Measurements from ENCODE around the gene ADGRD1.
"Not testable (repeated sequence)": the region's sequence is repeated elsewhere in the genome, so short reads cannot be mapped to it uniquely, and the experiment has no call there.

ADGRD1 gene

DNA sequence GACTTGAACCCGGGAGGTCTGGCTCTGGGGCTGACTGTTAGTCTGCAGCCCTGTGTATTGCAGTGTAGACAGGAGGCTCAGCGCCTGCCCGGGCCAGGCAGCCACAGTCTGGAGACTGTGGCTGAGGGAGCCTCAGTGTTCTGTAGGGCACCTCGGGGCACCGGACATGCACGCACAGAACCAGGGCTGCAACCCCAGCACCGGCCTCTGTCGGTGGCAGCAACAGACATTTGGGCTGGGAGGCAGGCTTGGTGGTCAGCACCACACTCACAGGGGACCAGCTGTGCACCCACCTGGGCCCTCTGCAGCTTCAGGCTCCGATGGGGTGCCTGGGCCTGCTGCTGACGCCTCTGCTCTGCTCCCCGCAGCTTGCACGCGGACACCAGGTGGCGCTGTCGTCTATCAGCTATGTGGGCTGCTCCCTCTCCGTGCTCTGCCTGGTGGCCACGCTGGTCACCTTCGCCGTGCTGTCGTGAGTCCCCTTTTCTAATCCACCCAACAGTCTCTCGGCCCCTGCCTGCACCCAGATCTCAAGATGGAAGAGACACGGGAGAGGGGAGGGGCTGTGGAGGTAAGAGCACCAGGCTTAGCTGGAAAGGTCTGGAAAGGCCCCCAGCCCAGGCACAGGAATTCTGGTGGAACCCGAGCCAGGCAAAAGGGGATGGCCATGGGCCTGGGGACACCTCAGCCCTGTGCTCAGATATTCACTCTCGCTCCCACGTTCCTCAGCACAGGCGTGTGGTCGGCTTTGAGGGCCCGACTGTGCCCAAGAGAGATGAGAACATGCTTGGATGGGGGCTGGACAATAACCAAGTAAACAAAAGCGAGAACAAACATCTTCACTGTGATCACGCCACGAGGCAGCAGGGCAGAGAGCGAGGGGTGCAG is 151.0 kb downstream of the ADGRD1 start:
- DNase-seq (ENCODE audit: low read depth), result peak; percentile 81

DNA sequence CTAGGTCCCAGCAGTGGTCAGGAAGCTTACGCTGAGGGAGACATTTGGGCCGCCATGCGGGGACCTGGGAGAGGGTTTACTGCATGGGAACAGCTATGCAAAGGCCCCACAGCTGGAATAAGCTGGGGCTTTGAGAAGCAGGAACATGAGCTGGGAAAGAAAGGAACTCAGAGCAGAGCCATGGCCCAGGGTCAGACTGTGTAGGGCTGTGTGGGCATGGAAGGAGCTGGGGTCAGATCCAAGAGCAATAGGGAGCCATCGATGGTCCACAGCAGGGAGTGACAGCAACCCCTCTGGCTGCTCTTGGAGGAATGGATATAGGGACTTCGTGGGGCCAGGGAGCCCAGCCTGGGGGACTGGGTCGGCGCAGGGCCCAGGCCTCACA is 151.6 kb downstream of the ADGRD1 start:
- DNase-seq (ENCODE audit: low read depth), result no peak

DNA sequence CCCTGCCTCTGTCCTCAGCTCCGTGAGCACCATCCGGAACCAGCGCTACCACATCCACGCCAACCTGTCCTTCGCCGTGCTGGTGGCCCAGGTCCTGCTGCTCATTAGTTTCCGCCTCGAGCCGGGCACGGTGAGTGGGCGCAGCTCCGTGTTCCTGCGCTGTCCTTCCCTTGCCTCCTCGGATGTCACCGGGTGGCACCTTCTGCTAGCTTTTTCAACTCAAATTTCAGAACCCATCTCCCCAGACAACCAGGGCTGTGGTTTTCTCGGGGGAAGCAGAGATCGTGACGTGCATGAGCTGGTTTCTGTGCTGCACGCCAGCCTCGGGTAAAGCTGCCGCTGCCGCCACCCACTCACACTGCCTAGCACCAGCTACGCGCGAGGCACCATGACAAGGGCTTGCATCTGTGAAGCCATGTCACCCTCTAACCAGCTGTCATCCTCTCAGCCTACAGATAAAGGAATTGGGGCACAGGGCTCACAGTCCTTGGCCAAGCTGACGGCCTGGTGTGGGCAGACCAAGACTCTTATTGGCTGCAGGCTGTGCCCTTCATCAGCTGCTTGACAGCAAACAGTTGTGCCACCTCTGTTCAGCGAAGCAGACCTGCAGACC is 152.1 kb downstream of the ADGRD1 start:
- DNase-seq (ENCODE audit: low read depth), result peak; percentile 61

DNA sequence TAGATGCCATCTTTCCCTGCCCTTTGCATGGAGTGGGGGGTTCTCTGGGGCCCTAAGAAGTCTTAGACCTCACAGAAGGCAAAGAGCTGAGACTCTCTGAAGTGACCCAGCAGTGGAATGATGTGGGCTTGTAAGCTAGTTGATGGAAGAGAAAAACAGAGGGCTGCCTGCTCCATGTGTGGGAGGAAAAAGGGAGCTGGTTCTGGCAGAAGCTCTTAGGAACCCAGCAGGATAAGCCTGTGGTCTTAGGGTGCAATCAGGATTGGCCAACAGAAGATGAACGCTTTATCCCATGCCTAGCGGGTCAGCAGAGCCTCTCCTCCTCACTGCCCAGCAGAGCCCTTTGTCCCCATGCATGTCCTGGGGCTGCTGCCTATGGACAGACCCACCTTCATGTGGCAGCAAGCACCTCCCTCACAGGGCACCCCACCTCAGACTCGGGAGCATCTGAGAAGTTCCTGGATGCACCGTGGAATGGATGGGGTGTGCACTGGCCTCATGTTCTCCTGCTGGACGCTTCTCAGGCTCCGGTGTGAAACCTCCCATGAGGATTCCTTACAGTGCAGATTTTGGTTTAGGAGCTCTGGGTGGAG is 152.7 kb downstream of the ADGRD1 start:
- DNase-seq (ENCODE audit: low read depth), result no peak

DNA sequence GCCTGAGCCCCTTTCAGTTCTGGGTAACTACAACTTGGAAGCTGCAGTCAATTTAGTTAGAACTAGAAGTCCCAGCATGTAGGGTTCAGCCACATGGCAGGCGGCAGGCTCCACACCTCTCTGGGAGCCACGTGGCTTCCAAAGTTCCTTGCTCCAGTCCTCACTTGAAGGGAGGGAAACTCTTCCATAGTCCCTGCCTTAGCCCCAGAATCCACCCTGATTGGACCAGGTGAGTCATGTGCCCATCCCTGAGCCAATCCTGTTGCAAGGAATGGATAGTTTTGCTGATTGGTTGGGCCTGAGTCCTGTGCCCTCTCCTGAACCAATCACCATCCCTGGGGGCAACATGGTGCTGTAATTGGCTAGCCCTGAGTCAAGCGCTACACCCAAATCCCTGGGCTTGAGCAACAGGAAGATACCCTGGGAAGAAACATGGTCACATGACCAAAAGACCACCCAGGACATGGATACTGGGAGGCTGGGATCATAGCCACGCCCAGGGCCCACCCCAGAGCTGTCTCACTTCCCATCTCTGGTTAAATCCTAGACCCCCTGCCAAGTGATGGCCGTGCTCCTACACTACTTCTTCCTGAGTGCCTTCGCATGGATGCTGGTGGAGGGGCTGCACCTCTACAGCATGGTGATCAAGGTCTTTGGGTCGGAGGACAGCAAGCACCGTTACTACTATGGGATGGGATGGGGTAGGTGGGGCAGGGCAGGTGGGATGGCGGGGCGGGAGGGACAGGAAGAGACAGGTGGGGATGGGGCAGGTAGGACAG is 154.7 kb downstream of the ADGRD1 start:
- DNase-seq (ENCODE audit: low read depth), result no peak

DNA sequence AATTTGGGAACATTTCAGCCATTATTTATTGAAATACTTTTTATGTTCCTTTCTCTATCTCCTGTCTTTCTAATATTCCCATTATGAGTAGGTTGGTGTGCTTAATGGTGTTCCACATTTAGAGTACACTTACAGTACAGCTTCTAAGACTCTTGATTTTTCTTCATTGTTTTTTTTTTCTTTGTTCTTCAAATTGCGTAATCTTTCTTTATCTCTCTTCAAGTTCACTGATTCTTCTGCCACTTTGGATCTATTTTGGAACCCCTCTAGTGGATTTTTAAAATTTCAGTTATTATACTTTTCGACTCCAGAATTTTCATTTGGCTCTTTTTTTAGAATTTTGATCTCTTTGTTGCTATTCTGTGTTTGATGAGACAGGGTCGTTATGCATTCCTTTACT is 157.7 kb downstream of the ADGRD1 start:
- no peak for DNase-seq (ENCODE audit: low read depth)

DNA sequence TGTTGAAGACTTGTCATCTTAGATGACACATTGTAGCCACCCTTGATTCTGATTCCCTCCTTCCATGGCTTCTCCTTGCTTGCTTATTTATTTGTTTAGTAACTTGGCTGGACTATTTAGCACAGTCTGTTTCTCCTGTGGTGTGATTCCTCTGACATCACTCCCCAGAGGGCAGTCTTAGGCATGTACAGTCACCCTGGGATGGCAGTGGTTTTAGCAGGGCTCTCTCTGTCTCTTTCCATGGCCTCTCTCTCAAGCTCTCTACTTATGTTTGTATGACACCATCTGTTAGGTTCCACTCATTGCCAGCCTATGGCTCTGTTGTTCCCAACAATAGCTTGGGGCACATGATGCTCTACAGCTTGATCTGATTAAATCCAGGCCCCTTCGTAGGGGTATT is 158.3 kb downstream of the ADGRD1 start:
- DNase-seq (ENCODE audit: low read depth), result no peak

DNA sequence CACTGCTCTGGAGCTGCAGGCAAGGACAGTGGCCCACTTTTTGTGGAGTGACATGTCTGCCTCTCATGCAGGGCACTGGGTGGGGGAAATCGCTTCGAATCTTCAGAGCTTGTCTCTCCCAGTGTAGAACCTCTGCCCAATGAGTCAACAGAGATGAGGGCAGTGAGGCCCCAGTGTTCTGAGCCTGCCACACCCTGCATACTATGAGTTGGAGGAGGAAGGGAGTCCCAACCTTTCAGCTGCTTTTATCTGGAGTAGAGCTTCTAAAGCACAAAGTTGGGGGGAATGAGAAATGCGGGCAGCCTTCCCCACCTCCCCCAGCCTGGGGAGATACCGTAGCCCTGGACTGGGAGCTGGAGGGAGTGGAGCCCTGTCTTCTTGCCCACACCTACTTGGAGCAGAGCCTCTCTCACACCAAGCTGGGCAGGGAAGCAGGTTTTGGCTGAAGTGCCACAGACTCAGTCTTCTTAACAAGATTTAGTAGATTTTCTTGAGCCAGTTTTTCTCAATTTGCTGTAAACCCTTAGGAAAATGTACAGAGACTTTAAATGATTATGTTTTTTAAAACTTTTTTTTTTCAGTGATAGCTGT is 159.1 kb downstream of the ADGRD1 start:
- DNase-seq (ENCODE audit: low read depth), result no peak

DNA sequence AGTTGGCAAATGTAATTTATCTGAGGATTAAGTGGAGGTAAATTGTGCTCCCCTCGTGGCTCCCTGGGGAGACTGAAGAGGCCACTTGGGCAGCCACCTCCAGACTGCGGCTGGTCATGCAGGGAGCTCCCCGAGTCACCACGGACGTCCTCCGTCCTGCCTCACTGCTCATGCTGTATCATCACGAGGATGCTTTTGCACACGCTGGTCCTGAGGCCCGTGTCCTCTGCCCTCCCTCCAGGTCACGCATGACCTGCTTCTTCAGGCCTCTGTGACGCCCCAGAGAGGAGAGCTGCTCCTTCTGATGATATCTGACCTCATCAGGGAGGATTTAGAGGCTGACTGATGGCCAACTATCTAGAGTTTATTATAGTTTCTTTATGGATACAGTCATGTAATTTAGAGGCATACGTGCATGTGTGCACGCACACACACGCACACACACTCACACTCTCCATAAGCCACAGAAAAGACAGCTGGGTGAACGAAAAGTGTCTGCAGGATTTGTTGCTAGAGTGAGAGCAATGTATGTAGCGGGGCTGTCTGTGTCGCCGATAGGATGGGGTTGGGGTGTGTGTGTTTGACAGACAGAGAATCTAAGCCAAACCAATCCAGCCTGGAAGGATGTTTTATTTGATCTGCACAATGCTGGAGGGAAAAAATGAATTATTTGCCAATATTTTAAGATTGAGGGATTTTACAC is 160.0 kb downstream of the ADGRD1 start:
- no peak for DNase-seq (ENCODE audit: low read depth)

DNA sequence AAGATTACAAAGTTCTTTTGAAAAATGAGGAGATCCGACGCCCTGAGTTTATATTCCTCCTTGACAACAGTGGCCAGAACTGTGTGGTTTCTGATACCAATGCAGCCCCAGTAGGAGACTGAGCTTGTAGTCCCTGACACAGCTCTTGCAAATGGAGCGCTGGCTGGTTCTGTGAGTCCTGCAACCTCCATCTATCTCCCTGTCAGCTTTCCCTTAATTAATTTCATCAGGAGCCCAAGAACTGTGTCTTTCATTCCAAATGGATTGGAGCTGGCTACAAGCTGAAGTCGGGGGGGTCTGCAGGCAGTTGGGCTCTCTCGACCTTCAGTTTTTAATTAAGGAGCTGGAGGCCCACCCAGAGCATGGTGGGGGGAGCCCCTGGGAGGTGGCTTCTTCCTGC is 160.6 kb downstream of the ADGRD1 start:
- DNase-seq (ENCODE audit: low read depth), result no peak

DNA sequence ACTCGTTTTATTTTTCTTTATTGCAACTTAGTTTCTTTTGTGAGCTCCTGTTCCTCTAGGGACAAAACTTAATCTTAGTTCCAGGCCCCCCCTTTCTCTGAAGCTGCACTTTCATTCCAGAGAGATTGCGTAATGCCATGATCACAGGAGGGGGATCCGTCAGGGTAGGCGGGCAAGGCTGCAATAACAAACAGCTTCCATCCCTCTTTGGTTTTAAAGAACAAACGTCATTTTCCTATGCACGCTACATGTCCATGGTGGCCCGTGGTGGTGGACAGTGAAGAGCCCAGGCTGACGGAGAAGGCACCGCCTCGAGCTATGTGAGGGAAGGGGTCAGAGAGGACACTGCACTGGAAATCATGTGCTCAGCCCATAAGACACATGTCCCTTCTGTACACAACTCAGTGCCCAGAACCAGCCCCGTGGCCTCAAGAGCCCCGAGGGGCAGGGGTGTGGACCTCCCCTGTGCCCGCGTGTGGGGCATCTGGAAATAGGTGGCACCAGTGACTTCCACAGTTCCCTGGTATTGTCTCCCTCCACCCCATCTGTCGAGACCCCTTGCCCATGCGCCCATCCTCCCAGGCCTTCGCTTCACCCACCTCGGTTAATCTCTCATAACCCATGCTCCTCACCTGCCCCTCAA is 161.4 kb downstream of the ADGRD1 start:
- DNase-seq (ENCODE audit: low read depth), result no peak

DNA sequence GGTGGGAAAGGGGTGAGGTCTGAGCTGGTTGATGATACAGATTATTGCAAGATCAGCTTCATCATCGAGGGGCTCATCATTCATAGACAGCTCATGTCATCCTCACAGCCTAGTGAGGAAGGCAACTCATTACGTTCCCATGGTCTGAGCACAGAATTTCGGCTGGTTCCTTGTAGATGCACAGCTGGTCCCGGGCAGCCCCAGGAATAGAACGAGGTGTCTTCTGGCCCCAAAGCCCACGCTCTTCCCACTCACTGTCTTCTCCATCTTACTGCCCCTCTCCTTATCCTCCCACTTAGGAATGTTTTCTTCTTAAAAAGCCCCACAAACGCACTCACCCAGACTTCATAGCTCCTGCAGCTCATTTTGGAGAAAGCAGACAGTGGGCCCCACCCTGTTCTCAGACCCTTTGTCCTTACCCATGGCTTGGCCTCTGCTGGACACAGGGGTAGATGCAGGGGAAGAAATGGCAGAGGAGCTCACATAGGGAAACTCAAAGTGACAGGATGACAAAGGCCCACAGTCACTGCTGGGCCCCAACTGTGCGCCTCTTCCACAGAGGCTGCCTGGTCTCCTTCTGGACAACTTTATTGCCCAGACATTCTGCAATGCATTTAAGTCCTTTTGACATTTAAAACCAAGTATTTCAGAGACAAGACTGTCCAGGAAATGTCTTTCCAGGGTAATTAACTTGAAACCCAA is 162.2 kb downstream of the ADGRD1 start:
- DNase-seq (ENCODE audit: low read depth), result no peak

DNA sequence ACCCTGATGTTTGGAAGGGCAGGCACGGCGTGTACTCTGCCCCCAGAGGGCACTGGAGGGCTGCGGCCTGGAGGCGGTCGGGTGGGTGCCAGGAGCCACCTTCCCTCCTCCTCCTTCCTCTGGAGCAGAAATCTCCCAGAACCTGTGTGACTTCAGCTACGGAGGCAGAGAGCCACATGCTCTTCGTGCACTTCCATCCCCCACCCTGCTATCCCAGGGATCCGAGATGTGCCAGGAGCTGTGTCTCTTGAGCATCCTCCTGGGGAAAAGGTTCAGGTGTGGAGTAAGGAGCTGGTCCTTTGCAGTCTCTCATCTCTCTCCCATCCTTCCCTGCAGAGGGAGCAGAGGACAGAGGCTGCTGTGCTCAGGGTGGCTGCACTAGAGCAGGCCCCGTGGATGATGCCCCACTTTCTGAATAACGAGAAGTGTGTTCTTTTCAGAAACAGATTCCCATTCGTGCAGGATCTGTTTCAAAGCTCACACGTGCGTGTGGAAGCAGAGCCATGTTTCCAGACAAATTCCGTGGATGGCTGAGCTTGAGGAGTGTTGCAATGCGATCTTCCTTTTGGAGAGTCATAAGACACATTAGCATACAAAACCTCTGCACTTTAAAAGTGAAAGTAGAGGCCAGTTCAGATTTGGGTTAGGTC is 162.9 kb downstream of the ADGRD1 start:
- no peak for DNase-seq (ENCODE audit: low read depth)

DNA sequence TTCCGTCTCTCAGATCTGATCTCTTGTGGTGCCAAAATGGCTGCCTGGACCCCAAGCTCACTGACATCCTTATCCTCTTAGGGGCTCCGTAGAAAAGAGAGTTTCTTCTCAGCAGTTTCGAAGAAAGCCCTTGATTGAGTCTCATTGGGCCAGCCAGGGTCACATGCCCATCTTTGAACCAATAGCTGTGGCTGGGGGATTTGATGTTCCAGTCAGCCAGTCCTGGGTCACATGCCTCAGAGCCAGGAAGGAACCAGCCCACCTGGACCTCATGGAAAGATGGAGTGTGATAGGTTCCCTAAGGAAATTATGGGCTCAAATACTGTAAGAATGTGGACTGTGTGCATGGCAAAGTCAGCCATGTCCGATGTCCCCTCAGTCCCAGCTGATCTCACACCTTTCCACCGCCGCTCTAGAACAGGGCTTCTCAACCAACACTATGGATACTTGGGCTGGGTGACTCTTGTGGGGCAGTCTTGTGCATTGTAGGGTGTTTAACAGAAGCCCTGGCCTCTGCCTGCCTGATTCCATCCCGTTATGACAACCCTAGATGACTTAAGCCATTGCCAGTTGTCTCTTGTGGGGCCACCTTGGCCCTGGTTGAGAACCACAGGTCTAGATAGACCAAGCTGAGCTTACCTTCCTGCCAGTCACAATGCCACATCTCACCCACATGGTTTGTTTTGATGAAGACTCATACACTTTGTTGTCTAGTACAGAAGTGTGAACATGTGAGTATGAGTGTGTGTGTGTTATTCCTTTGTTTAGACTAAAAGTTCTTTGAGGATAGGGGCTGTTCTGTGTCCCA is 163.9 kb downstream of the ADGRD1 start:
- DNase-seq (ENCODE audit: low read depth), result no peak

DNA sequence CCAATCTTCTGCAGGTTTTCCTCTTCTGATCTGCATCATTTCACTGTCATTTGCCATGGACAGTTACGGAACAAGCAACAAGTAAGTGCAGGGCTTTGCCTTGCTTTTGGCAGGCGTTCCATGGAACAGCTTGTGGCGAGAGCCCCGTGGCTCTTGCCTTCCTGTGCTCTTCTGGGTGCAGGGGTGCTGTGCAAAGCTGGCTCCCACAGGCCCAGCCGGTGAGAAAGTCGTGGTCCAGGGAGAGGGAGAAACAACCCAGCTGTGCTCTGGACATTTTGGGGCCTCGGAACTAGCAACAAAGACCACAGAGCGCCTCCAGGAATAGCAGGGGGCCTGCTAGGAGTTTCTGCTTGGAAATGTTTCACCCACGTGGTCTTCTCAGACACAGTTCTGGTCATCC is 164.7 kb downstream of the ADGRD1 start:
- no peak for DNase-seq (ENCODE audit: low read depth)

DNA sequence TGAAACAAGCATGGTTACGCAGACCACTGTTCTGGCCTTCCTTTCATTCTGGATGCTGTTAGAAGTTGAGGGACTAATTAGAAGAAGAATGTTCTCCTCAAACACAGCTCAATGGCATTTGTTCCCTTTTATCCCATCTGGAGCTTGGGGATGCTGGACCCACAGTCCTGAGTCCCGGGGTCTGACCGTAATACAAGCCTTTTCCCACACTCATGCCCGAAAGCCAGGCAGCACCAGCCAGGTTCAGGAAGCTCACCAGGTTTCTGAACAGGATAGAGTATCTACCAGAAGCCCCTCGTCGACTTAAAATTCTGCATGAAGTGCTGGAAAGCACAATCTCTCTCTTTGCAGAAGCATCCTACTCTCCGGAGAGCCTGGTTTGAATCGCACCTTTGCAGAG is 165.6 kb downstream of the ADGRD1 start:
- DNase-seq (ENCODE audit: low read depth), result not testable (repeated sequence)

DNA sequence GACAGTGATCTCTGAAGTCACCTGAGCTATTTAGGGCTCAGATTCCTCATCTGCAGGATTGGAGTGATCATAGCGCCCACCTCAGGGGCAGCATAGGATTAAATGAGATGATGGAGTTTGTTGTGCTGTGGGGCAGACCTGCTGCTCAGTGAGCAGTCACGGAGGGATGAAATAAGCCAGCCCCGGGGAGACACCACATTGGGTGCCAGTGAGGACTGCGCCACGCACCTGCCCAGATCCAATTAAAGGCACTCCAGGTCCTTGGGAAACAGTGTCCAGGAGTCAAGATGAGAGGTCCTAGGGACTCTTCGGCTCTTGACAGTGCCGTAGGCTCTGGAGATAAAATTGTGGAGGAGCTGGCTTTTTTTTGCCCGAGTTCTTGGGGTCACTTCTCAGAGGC is 166.2 kb downstream of the ADGRD1 start:
- no peak for DNase-seq (ENCODE audit: low read depth)

DNA sequence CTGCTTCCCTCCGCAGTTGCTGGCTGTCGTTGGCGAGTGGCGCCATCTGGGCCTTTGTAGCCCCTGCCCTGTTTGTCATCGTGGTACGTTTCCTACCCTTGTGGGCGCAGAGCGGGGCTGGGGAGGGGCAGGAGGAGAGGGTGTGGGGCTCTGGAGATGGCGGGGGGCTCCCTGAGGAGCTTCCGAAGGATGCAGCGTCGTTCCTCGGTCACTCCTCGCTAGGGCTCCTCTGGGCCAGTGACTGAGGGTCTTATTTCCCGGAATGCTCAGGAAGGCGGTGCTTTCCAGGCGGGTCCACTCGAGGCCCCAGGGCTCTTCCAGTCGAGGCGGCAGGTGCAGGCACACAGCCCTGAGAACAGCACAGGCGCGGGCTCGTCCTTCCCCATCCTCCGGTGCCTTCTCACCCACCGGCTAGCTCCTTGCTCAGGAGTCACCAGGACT is 167.1 kb downstream of the ADGRD1 start:
- no peak for DNase-seq (ENCODE audit: low read depth)
